Measurements from ENCODE around the gene DYNC1I1. TPM values are rescaled to one million over a fixed set of nuclear protein-coding genes. Genes with fewer than 3 reads are reported as not detected.

Gene DYNC1I1
- total RNA-seq, 3 donors from 2014 or later, result 0.41 to 42.6 (median 1.5) TPM

- intact Hi-C loops (cut with DNase I, micrococcal nuclease), result no loop called here
- DNase-seq (no peak), ATAC-seq (no peak)
- no peaks in the 10 kb centered on the region for H3K9me3 ChIP-seq
- H3K36me3 ChIP-seq (ENCODE audit: low read depth), result no peaks in the 10 kb centered on the region
- TF ChIP-seq, protein P1, sequence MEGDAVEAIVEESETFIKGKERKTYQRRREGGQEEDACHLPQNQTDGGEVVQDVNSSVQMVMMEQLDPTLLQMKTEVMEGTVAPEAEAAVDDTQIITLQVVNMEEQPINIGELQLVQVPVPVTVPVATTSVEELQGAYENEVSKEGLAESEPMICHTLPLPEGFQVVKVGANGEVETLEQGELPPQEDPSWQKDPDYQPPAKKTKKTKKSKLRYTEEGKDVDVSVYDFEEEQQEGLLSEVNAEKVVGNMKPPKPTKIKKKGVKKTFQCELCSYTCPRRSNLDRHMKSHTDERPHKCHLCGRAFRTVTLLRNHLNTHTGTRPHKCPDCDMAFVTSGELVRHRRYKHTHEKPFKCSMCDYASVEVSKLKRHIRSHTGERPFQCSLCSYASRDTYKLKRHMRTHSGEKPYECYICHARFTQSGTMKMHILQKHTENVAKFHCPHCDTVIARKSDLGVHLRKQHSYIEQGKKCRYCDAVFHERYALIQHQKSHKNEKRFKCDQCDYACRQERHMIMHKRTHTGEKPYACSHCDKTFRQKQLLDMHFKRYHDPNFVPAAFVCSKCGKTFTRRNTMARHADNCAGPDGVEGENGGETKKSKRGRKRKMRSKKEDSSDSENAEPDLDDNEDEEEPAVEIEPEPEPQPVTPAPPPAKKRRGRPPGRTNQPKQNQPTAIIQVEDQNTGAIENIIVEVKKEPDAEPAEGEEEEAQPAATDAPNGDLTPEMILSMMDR (IDR thresholded peaks at IDR 0.05), result no peak
- H3K4me3 ChIP-seq, result no peak overlapping the region
- H3K4me1 ChIP-seq (ENCODE audit: low read depth), result no peaks in the 10 kb centered on the region
These were observed 191.2 kb downstream of the DYNC1I1 start for GRCh38 chr7:95963446-95963990.

GRCh38 chr7:95971716-95972115 lies 199.4 kb downstream of the DYNC1I1 start:
- no peaks in the 10 kb centered on the region for H3K9me3 ChIP-seq
- no peaks in the 10 kb centered on the region for H3K4me1 ChIP-seq (ENCODE audit: low read depth)
- ATAC-seq, result no peak
- H3K4me3 ChIP-seq, result no peak overlapping the region
- intact Hi-C loops (cut with DNase I, micrococcal nuclease), result no loop called here
- no peaks in the 10 kb centered on the region for H3K36me3 ChIP-seq (ENCODE audit: low read depth)
- DNase-seq, result no peak
- TF ChIP-seq, protein P1 (IDR thresholded peaks at IDR 0.05), result no peak

DNA sequence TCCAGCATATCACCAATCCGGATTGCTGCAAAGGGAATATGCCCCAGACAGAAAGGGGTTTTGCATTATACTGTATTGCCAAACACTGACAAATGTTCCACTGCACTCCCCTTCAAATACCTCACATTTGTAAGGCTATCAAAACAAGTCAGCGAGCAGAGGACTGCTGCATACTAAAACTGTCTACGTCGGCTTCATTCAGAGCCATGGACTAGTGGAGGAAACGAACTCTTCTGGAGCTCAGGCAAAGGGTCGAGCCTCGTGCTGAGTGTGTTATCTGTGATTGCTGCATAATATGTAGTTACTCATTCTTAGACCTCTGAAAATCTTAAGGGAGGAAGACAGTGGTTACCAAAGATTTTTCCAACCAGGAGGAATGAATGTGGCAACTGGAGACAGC lies 200.2 kb downstream of the DYNC1I1 start:
- Histone ChIP-seq H3K36me3 (ENCODE audit: low read depth) (no peaks in the 10 kb centered on the region), H3K9me3 (no peaks in the 10 kb centered on the region), H3K4me3 (no peak overlapping the region), H3K4me1 (ENCODE audit: low read depth) (no peaks in the 10 kb centered on the region)
- ATAC-seq (no peak), DNase-seq (no peak)
- TF ChIP-seq, protein P1 (IDR thresholded peaks at IDR 0.05), result no peak
- intact Hi-C loops (cut with DNase I, micrococcal nuclease), result no loop called here

DNA sequence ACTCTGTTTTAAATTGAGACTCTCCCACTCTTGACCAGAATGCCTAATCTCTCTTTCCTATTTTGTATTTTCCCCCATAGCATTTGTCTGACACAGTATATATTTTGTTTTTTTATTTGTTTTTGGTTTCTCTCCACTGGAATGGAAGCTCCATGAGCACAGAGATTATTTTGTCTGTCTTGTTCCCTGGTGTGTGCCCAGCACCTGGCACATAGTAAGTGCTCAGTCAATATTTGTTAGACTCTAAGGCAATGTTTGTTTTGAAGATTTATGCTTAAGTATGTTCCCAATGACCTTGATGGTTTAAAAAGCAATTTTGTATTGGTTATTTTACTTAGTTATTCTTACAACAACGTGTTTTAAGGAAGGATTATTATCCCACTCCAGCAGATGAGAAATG lies 201.8 kb downstream of the DYNC1I1 start:
- no peak for ATAC-seq
- no peak for DNase-seq
- intact Hi-C loops (cut with DNase I, micrococcal nuclease), result no loop called here

GRCh38 chr7:95976369-95977060 lies 204.2 kb downstream of the DYNC1I1 start:
- no peaks in the 10 kb centered on the region for H3K4me1 ChIP-seq (ENCODE audit: low read depth)
- DNase-seq, result no peak
- TF ChIP-seq, protein P1 (IDR thresholded peaks at IDR 0.05), result no peak
- ATAC-seq, result no peak
- no peak overlapping the region for H3K4me3 ChIP-seq
- intact Hi-C loops (cut with DNase I, micrococcal nuclease), result no loop called here
- H3K9me3 ChIP-seq, result no peaks in the 10 kb centered on the region
- H3K36me3 ChIP-seq (ENCODE audit: low read depth), result no peaks in the 10 kb centered on the region

More for the DNA sequence above, 201.8 kb downstream of the DYNC1I1 start:
- H3K36me3 ChIP-seq (ENCODE audit: low read depth), result no peaks in the 10 kb centered on the region
- no peaks in the 10 kb centered on the region for H3K4me1 ChIP-seq (ENCODE audit: low read depth)
- TF ChIP-seq, protein P1 (IDR thresholded peaks at IDR 0.05), result no peak
- no peak overlapping the region for H3K4me3 ChIP-seq
- no peaks in the 10 kb centered on the region for H3K9me3 ChIP-seq

All from mucosa of descending colon (tissue), 3 donors.